Panc1 (cell line): Measurements from ENCODE around the gene MPV17. TPM values are rescaled to one million over a fixed set of nuclear protein-coding genes. Genes with fewer than 3 reads are reported as not detected.

Experiments used
- ATAC-seq: fragments of 200-7000 bp; cut with Tn5 transposase; 2 replicates; pipeline ENCODE4 v1.9.1; 2020; ENCODE audit warnings: mild to moderate bottlenecking, moderate library complexity
- BruUV-seq: library from RNA; stranded (reverse); fragments of 400-500 nt; replicated peaks from 2 replicates; lab custom pipeline; 2021; lab: Mats Ljungman, UMichigan
- CTCF ChIA-PET: fragments of 300-600 bp; sonication (Branson Sonifier 250); formaldehyde crosslinking; loops from one replicate; lab custom pipeline; 2022; ENCODE audit warnings: antibody characterized with exemption; lab: Charles Lee
- POLR2A ChIA-PET: fragments of 300-600 bp; sonication (Branson Sonifier 250); formaldehyde crosslinking; loops from one replicate; lab custom pipeline; 2022; ENCODE audit warnings: antibody characterized with exemption; lab: Charles Lee
- DNase-seq: peaks from one replicate; pipeline ENCODE4 v3.0.0-alpha.2; 2010; ENCODE audit warnings: low read depth, low spot score
- H3K27ac ChIP-seq: 2 replicates; pipeline ENCODE4 v1.5.1; 2011; ENCODE audit warnings: mild to moderate bottlenecking, low read length, inconsistent platforms
- H3K27me3 ChIP-seq: fragments of 200-500 bp; sonication (Bioruptor generic); 2 replicates; pipeline ENCODE4 v1.6.0; 2014; ENCODE audit warnings: low read length, inconsistent platforms; ENCODE audit not compliant: control insufficient read depth, insufficient read depth
- H3K36me3 ChIP-seq: fragments of 200-500 bp; sonication (Bioruptor generic); 2 replicates; pipeline ENCODE4 v1.5.1; 2014; ENCODE audit warnings: inconsistent platforms, mild to moderate bottlenecking, low read length, moderate library complexity; ENCODE audit not compliant: control insufficient read depth, insufficient read depth
- H3K4me1 ChIP-seq: 2 replicates; pipeline ENCODE4 v1.5.1; 2011; ENCODE audit warnings: inconsistent platforms, mild to moderate bottlenecking, low read length, moderate library complexity; ENCODE audit not compliant: control insufficient read depth, insufficient read depth
- H3K4me3 ChIP-seq, 2 experiments: 2 replicates each; pipeline ENCODE4 v1.5.1; 2011 to 2012; ENCODE audit warnings: low read depth in 2 of 2, low read length in 2 of 2, mild to moderate bottlenecking in 2 of 2, inconsistent platforms in 1 of 2, moderate library complexity in 1 of 2
- H3K9me3 ChIP-seq: fragments of 200-500 bp; sonication (Bioruptor generic); 2 replicates; pipeline ENCODE4 v1.5.1; 2014; ENCODE audit warnings: low read depth, mild to moderate bottlenecking, inconsistent platforms, low read length, moderate library complexity; ENCODE audit not compliant: control insufficient read depth, insufficient read depth
- POLR2AphosphoS5 ChIP-seq: IDR thresholded peaks from 2 replicates; pipeline ENCODE4 v1.6.1; 2012; ENCODE audit warnings: mild to moderate bottlenecking, low read depth, low read length, moderate library complexity
- SIN3A ChIP-seq: IDR thresholded peaks from 2 replicates; pipeline ENCODE4 v1.6.1; 2012; ENCODE audit warnings: low read depth, mild to moderate bottlenecking, low read length, moderate library complexity, borderline replicate concordance; ENCODE audit not compliant: insufficient read depth
- TCF7L2 ChIP-seq: IDR thresholded peaks from 2 replicates; pipeline ENCODE4 v1.6.1; 2011; ENCODE audit warnings: mild to moderate bottlenecking, low read depth, low read length, inconsistent platforms
- in situ Hi-C: cut with HindIII; loops from 2 replicates; pipeline ENCODE4 v1.10.0; 2016; ENCODE audit warnings: low sequenced_read_pairs, low pct_unique_long_range_greater_than_20kb
- intact Hi-C: fragments of 100-400 bp; cut with micrococcal nuclease; formaldehyde crosslinking; loops from one replicate; pipeline ENCODE4 v1.10.0; 2022; ENCODE audit not compliant: unreplicated experiment
- total RNA-seq: library from RNA; stranded (reverse); gene quantifications from one replicate; pipeline ENCODE4 v1.2.1, GENCODE V29; 2021; ENCODE audit not compliant: unreplicated experiment
- TF ChIP-seq, protein P1 (sequence below), 2 experiments: IDR thresholded peaks; 2 replicates each; pipeline ENCODE4 v1.6.1; 2011 to 2012; ENCODE audit warnings: low read depth in 2 of 2, control low read depth in 1 of 2, low read length in 1 of 2, mild to moderate bottlenecking in 1 of 2, moderate library complexity in 1 of 2; ENCODE audit not compliant: insufficient read depth in 1 of 2
- TF ChIP-seq, protein P2 (sequence below): fragments of 450-650 bp; IDR thresholded peaks from 2 replicates; pipeline ENCODE4 v1.5.1; 2017; ENCODE audit warnings: mild to moderate bottlenecking

MPV17 gene
- total RNA-seq, 1 experiment from 2014 or later: 89.5 TPM

DNA sequence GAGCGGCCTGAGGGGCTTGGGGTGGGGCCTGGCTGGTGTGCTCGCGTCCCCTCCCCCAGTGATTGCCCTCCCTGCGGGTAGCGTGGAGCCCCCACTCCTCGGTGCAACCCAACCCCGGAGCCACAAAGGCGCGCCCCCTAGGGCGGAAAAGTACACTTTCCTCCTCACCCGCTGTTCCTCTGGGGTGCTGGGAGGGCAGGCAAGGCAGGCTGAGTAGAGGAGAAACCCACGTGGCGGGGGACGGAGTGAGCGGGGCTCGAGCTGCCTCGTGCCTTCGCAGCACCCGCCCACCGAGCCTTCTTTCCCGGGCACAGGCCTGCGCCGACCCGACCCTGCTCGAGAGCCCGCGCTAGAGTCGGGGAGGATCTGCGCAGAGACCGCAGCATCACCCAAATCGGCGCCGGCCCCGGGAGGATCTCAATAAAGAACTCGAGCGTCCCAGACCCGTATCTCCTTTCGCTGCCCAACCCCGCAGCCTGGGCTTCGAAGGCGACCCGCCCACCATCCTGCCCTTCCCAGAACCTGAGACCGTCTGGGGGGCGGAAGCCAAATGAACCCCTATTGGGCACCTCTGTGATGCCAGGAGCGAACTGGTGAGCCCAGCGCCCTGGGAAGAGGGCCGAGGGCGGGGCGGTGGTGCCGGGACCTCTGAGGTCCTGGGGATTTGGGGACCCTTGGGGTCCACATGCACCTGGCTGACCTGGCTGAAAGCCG is 16.2 kb downstream of the MPV17 start:
- H3K27ac ChIP-seq: no peak overlapping the region
- H3K4me1 ChIP-seq: no peaks in the 10 kb centered on the region
- in situ Hi-C loops (no loop called here), intact Hi-C loops (no loop called here)
- no peaks in the 10 kb centered on the region for H3K27me3 ChIP-seq
- ATAC-seq (no peak), DNase-seq (no peak)
- TF ChIP-seq, protein P1, sequence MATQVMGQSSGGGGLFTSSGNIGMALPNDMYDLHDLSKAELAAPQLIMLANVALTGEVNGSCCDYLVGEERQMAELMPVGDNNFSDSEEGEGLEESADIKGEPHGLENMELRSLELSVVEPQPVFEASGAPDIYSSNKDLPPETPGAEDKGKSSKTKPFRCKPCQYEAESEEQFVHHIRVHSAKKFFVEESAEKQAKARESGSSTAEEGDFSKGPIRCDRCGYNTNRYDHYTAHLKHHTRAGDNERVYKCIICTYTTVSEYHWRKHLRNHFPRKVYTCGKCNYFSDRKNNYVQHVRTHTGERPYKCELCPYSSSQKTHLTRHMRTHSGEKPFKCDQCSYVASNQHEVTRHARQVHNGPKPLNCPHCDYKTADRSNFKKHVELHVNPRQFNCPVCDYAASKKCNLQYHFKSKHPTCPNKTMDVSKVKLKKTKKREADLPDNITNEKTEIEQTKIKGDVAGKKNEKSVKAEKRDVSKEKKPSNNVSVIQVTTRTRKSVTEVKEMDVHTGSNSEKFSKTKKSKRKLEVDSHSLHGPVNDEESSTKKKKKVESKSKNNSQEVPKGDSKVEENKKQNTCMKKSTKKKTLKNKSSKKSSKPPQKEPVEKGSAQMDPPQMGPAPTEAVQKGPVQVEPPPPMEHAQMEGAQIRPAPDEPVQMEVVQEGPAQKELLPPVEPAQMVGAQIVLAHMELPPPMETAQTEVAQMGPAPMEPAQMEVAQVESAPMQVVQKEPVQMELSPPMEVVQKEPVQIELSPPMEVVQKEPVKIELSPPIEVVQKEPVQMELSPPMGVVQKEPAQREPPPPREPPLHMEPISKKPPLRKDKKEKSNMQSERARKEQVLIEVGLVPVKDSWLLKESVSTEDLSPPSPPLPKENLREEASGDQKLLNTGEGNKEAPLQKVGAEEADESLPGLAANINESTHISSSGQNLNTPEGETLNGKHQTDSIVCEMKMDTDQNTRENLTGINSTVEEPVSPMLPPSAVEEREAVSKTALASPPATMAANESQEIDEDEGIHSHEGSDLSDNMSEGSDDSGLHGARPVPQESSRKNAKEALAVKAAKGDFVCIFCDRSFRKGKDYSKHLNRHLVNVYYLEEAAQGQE (IDR thresholded peaks at IDR 0.05; ENCODE audit: insufficient read depth in 1 of 2, low read depth in 2 of 2, low read length in 1 of 2): no peak
- no peak for TF ChIP-seq TCF7L2
- no peak for TF ChIP-seq POLR2AphosphoS5
- no peak for TF ChIP-seq SIN3A
- TF ChIP-seq, protein P2, sequence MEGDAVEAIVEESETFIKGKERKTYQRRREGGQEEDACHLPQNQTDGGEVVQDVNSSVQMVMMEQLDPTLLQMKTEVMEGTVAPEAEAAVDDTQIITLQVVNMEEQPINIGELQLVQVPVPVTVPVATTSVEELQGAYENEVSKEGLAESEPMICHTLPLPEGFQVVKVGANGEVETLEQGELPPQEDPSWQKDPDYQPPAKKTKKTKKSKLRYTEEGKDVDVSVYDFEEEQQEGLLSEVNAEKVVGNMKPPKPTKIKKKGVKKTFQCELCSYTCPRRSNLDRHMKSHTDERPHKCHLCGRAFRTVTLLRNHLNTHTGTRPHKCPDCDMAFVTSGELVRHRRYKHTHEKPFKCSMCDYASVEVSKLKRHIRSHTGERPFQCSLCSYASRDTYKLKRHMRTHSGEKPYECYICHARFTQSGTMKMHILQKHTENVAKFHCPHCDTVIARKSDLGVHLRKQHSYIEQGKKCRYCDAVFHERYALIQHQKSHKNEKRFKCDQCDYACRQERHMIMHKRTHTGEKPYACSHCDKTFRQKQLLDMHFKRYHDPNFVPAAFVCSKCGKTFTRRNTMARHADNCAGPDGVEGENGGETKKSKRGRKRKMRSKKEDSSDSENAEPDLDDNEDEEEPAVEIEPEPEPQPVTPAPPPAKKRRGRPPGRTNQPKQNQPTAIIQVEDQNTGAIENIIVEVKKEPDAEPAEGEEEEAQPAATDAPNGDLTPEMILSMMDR: no peak
- H3K9me3 ChIP-seq: no peaks in the 10 kb centered on the region
- no TSS peak for BruUV-seq
- no peaks in the 10 kb centered on the region for H3K36me3 ChIP-seq
- ChIA-PET CTCF (no interaction called here), POLR2A (no interaction called here)
- H3K4me3 ChIP-seq: no peak overlapping the region

DNA sequence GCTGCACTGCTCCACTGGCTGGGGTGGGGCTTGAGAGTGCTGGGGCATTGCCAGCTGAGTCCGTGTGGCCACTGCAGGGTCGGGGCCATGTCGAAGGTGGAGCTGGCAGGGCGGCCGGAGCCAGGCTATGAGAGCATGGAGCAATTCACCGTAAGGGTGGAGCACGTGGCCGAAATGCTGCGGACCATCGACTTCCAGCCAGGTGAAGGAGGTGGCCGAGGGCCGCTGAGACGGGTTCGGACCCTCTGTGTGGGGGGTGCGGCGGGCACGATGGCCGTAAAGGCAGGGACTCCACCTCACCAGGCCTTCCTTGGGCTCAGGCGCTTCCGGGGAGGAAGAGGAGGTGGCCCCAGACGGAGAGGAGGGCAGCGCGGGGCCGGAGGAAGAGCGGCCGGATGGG is 16.8 kb downstream of the MPV17 start:
- Histone ChIP-seq H3K27me3 (no peaks in the 10 kb centered on the region), H3K27ac (no peak overlapping the region), H3K4me1 (no peaks in the 10 kb centered on the region), H3K9me3 (no peaks in the 10 kb centered on the region), H3K36me3 (no peaks in the 10 kb centered on the region), H3K4me3 (no peak overlapping the region)
- CTCF ChIA-PET: no interaction called here
- DNase-seq (no peak), ATAC-seq (no peak)
- intact Hi-C loops: no loop called here
- TF ChIP-seq, protein P1 (IDR thresholded peaks at IDR 0.05; ENCODE audit: insufficient read depth in 1 of 2, low read depth in 2 of 2, low read length in 1 of 2): no peak
- no peak for TF ChIP-seq TCF7L2
- no peak for TF ChIP-seq SIN3A
- TF ChIP-seq, protein P2: no peak
- TF ChIP-seq POLR2AphosphoS5: no peak
- no TSS peak for BruUV-seq
- POLR2A ChIA-PET: no interaction called here
- in situ Hi-C loops: no loop called here
